HepG2 (cell line): Measurements from ENCODE around the gene SESN1. TPM values are rescaled to one million over a fixed set of nuclear protein-coding genes. Genes with fewer than 3 reads are reported as not detected.

ENCODE experiments used
- DBP ChIP-seq: sonication (generic); formaldehyde crosslinking; IDR thresholded peaks from 2 replicates; pipeline ENCODE4 v1.4.0; 2020; ENCODE audit warnings: missing genetic modification reagents; ENCODE audit errors: not compliant biosample characterization
- HHEX ChIP-seq: IDR thresholded peaks from 2 replicates; pipeline ENCODE4 v1.6.1; 2016; ENCODE audit warnings: control low read depth
- NFYB ChIP-seq: sonication (generic); formaldehyde crosslinking; IDR thresholded peaks from 2 replicates; pipeline ENCODE4 v1.4.0; 2020; ENCODE audit warnings: missing genetic modification reagents
- RARG ChIP-seq: sonication (generic); formaldehyde crosslinking; IDR thresholded peaks from 2 replicates; pipeline ENCODE4 v1.4.0; 2020; ENCODE audit warnings: low read depth, mild to moderate bottlenecking, missing genetic modification reagents
- REL ChIP-seq: sonication (generic); formaldehyde crosslinking; conservative IDR thresholded peaks from 2 replicates; pipeline ENCODE4 v1.8.0; 2022; ENCODE audit warnings: mild to moderate bottlenecking, missing genetic modification reagents, moderate library complexity
- RERE ChIP-seq: IDR thresholded peaks from 2 replicates; pipeline ENCODE4 v1.6.1; 2016; ENCODE audit warnings: low read depth, missing genetic modification reagents, missing compliant biosample characterization
- RNF2 ChIP-seq: fragments of 450-650 bp; conservative IDR thresholded peaks from 2 replicates; pipeline ENCODE4 v1.6.1; 2016; ENCODE audit warnings: low read depth
- SIX1 ChIP-seq: sonication (generic); formaldehyde crosslinking; IDR thresholded peaks from 2 replicates; pipeline ENCODE4 v1.4.0; 2020; ENCODE audit warnings: missing genetic modification reagents, borderline replicate concordance
- SP4 ChIP-seq: sonication (generic); formaldehyde crosslinking; IDR thresholded peaks from 2 replicates; pipeline ENCODE4 v1.8.1; 2023; ENCODE audit warnings: mild to moderate bottlenecking, missing genetic modification reagents
- ZBTB38 ChIP-seq: sonication (generic); formaldehyde crosslinking; IDR thresholded peaks from 2 replicates; pipeline ENCODE4 v1.5.1; 2020; ENCODE audit warnings: mild to moderate bottlenecking, missing genetic modification reagents
- ZFP36L1 ChIP-seq: sonication (generic); formaldehyde crosslinking; IDR thresholded peaks from 2 replicates; pipeline ENCODE4 v1.8.0; 2022; ENCODE audit warnings: mild to moderate bottlenecking, missing genetic modification reagents, moderate library complexity
- ZNF160 ChIP-seq: sonication (generic); formaldehyde crosslinking; IDR thresholded peaks from 2 replicates; pipeline ENCODE4 v1.8.0; 2022; ENCODE audit warnings: mild to moderate bottlenecking, inconsistent platforms, missing genetic modification reagents
- ZNF34 ChIP-seq: sonication (generic); formaldehyde crosslinking; IDR thresholded peaks from 2 replicates; pipeline ENCODE4 v1.4.0; 2020; ENCODE audit warnings: mild to moderate bottlenecking, missing genetic modification reagents, borderline replicate concordance
- ZNF343 ChIP-seq: sonication (generic); formaldehyde crosslinking; IDR thresholded peaks from 2 replicates; pipeline ENCODE4 v1.4.0; 2020; ENCODE audit warnings: mild to moderate bottlenecking, missing genetic modification reagents
- polyA plus RNA-seq, 8 experiments: library from polyadenylated mRNA; depleted of rRNA in 3 of 8; stranded (reverse) in 7 of 8; unstranded in 1 of 8; fragments of >200 nt; fragmentation: Illumina TruSeq in 4 of 8; extraction: Trizol in 4 of 8; gene quantifications; 2 replicates each; pipeline versions ENCODE4 v1.2.1 to v1.2.3, GENCODE V29; 2011 to 2016; ENCODE audit warnings: low read depth in 4 of 8, missing spikeins in 1 of 8, mixed read lengths in 1 of 8; ENCODE audit not compliant: insufficient read depth in 1 of 8
- total RNA-seq, 5 experiments: library from RNA; depleted of rRNA; stranded (reverse); fragments of >200 nt; fragmentation: Illumina TruSeq; extraction: Trizol; gene quantifications; 2 replicates each; pipeline ENCODE4 v1.2.3, GENCODE V29; 2016; ENCODE audit warnings: low read depth in 1 of 5
- TF ChIP-seq, protein P1 (sequence below): sonication (generic); formaldehyde crosslinking; IDR thresholded peaks from 2 replicates; pipeline ENCODE4 v1.4.0; 2020; ENCODE audit warnings: low read depth, mild to moderate bottlenecking, missing genetic modification reagents
- TF ChIP-seq, protein P2 (sequence below): sonication (generic); formaldehyde crosslinking; IDR thresholded peaks from 2 replicates; pipeline ENCODE4 v1.8.1; 2022; ENCODE audit warnings: low read depth, mild to moderate bottlenecking, missing genetic modification reagents
- TF ChIP-seq, protein P3 (sequence below): sonication (generic); formaldehyde crosslinking; IDR thresholded peaks from 2 replicates; pipeline ENCODE4 v1.8.1; 2023; ENCODE audit warnings: mild to moderate bottlenecking, missing genetic modification reagents, borderline replicate concordance

SESN1 gene
- total and polyA plus RNA-seq, 2 of the 13 experiments (the other 11 are each of a cell fraction or from before 2014, with no cell fraction given), result 24.9 to 44.7 TPM

GRCh38 chr6:109095036-109095834 lies 589 bp upstream of the SESN1 start, which contains the start of gene CEP57L1 (continued):
- TF ChIP-seq SP4 (CRISPR knock-in tag), result 0 out of 2 replicates have a peak, but pooled peaks have one; percentile 1
- peak; percentile 73; the same call in 1 of the 2 replicates for TF ChIP-seq ZFP36L1
- peak; percentile 57 for TF ChIP-seq NFYB
- peak; percentile 26; the same call in 1 of the 2 replicates for TF ChIP-seq REL
- TF ChIP-seq RERE (CRISPR knock-in tag), result no peak
- peak; percentile 51; the same call in 1 of the 2 replicates for TF ChIP-seq ZNF343 (CRISPR knock-in tag)
- TF ChIP-seq, protein P1, sequence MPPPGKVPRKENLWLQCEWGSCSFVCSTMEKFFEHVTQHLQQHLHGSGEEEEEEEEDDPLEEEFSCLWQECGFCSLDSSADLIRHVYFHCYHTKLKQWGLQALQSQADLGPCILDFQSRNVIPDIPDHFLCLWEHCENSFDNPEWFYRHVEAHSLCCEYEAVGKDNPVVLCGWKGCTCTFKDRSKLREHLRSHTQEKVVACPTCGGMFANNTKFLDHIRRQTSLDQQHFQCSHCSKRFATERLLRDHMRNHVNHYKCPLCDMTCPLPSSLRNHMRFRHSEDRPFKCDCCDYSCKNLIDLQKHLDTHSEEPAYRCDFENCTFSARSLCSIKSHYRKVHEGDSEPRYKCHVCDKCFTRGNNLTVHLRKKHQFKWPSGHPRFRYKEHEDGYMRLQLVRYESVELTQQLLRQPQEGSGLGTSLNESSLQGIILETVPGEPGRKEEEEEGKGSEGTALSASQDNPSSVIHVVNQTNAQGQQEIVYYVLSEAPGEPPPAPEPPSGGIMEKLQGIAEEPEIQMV (CRISPR knock-in tag), result peak; percentile 84
- TF ChIP-seq DBP (CRISPR knock-in tag), result no peak
- TF ChIP-seq ZNF34 (CRISPR knock-in tag), result 0 out of 2 replicates have a peak, but pooled peaks have one; percentile 67
- TF ChIP-seq ZBTB38 (CRISPR knock-in tag), result no peak; the same call in 1 of the 2 replicates
- no peak for TF ChIP-seq ZNF160
- TF ChIP-seq HHEX (CRISPR knock-in tag), result no peak
- TF ChIP-seq, protein P2, sequence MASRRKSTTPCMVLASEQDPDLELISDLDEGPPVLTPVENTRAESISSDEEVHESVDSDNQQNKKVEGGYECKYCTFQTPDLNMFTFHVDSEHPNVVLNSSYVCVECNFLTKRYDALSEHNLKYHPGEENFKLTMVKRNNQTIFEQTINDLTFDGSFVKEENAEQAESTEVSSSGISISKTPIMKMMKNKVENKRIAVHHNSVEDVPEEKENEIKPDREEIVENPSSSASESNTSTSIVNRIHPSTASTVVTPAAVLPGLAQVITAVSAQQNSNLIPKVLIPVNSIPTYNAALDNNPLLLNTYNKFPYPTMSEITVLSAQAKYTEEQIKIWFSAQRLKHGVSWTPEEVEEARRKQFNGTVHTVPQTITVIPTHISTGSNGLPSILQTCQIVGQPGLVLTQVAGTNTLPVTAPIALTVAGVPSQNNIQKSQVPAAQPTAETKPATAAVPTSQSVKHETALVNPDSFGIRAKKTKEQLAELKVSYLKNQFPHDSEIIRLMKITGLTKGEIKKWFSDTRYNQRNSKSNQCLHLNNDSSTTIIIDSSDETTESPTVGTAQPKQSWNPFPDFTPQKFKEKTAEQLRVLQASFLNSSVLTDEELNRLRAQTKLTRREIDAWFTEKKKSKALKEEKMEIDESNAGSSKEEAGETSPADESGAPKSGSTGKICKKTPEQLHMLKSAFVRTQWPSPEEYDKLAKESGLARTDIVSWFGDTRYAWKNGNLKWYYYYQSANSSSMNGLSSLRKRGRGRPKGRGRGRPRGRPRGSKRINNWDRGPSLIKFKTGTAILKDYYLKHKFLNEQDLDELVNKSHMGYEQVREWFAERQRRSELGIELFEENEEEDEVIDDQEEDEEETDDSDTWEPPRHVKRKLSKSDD (CRISPR knock-in tag), result 0 out of 2 replicates have a peak, but pooled peaks have one; percentile 36
- TF ChIP-seq, protein P3, sequence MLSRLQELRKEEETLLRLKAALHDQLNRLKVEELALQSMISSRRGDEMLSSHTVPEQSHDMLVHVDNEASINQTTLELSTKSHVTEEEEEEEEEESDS (CRISPR knock-in tag), result 0 out of 2 replicates have a peak, but pooled peaks have one; percentile 37
- TF ChIP-seq RNF2, result peak; percentile 44; the same call in 1 of the 2 replicates
- TF ChIP-seq RARG, result 0 out of 2 replicates have a peak, but pooled peaks have one; percentile 81
- no peak for TF ChIP-seq SIX1 (CRISPR knock-in tag)
